GM23248 (cell line): ENCODE data around the gene TRPM1.

ENCODE experiments used
- EZH2 ChIP-seq: fragments of 200-600 bp; sonication (generic); IDR thresholded peaks from 2 replicates; pipeline ENCODE4 v1.6.1; 2018; ENCODE audit warnings: antibody characterized with exemption, mild to moderate bottlenecking; ENCODE audit not compliant: insufficient read depth, poor library complexity, severe bottlenecking
- EZH2phosphoT487 ChIP-seq: fragments of 200-600 bp; sonication (generic); IDR thresholded peaks from 2 replicates; pipeline ENCODE4 v1.6.1; 2018; ENCODE audit warnings: antibody characterized with exemption, moderate library complexity, mild to moderate bottlenecking, low read depth; ENCODE audit not compliant: insufficient read depth

DNA sequence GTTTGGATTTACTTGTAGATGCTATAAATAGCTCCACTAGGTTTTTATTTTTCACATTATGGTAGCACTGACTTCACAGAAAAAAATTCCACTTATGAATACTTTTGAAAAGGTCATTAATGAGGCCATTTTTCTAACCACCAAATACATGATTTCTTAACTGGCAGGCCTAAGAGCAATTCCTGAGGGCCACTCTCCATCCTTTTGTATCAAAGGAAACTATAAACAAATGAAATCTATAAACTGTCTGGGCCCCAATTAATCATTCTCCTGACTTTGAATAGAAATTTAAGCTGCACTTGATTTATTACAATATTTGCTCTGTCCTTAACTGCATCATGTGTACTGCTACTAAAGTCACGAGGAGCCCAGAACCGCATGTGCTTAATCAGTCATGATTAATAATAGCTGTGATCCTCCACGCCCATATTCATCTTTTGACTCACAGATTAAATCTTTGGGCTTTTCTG is 85.0 kb downstream of the TRPM1 start:
- TF ChIP-seq EZH2phosphoT487 = 0 out of 2 replicates have a peak, but pooled peaks have one; percentile 64
- TF ChIP-seq EZH2 = no peak
